22Rv1 (cell line): ENCODE results near the gene ARPC2.

Experiments
- ZFX ChIP-seq: fragments of 450-650 bp; IDR thresholded peaks from 2 replicates; pipeline ENCODE4 v1.6.1; 2017; ENCODE audit warnings: antibody characterized with exemption, borderline replicate concordance
- TF ChIP-seq, protein P1 (sequence below): fragments of 450-650 bp; IDR thresholded peaks from 2 replicates; pipeline ENCODE4 v1.5.1; 2017; ENCODE audit warnings: mild to moderate bottlenecking

DNA sequence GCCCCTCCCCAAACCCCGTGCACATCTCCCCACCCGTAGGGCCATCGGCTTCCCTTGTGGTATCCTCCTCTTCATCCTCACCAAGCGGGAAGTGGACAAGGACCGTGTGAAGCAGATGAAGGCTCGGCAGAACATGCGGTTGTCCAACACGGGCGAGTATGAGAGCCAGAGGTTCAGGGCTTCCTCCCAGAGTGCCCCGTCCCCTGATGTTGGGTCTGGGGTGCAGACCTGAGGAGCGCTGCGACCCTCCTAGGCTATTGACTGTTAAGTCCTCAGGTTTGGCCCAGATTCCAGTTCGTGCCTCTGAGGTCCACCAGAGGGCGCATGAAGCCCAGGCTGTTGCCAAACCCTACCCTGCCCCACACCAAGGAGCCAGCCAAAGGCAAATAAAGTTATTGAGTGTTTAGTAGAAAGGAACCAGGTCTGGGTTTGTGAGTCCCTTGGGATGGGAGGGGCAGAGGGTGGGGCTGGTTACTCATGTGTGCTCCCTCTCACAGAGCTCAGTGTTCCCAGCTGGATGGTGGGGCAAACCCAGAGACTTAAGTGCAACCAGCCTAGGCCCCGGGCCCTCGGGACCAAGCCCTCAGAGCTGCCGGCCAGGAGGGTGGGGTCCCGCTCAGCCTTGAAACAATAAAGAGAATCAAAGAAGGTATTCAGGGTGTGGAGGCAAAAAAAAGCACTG lies 55.7 kb downstream of the ARPC2 start:
- TF ChIP-seq, protein P1, sequence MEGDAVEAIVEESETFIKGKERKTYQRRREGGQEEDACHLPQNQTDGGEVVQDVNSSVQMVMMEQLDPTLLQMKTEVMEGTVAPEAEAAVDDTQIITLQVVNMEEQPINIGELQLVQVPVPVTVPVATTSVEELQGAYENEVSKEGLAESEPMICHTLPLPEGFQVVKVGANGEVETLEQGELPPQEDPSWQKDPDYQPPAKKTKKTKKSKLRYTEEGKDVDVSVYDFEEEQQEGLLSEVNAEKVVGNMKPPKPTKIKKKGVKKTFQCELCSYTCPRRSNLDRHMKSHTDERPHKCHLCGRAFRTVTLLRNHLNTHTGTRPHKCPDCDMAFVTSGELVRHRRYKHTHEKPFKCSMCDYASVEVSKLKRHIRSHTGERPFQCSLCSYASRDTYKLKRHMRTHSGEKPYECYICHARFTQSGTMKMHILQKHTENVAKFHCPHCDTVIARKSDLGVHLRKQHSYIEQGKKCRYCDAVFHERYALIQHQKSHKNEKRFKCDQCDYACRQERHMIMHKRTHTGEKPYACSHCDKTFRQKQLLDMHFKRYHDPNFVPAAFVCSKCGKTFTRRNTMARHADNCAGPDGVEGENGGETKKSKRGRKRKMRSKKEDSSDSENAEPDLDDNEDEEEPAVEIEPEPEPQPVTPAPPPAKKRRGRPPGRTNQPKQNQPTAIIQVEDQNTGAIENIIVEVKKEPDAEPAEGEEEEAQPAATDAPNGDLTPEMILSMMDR: peak; percentile 92
- TF ChIP-seq ZFX: no peak
